H1 (cell line): ENCODE data around the gene REM2. TPM values are rescaled to one million over a fixed set of nuclear protein-coding genes. Genes with fewer than 3 reads are reported as not detected.

Experiments used
- BRCA1 ChIP-seq: IDR thresholded peaks from 2 replicates; pipeline ENCODE4 v1.6.1; 2012; ENCODE audit warnings: low read depth, low read length, improper control_type of control experiment
- GTF2F1 ChIP-seq: IDR thresholded peaks from 2 replicates; pipeline ENCODE4 v1.6.1; 2012; ENCODE audit warnings: low read depth, low read length, improper control_type of control experiment, borderline replicate concordance
- TAF7 ChIP-seq: optimal IDR thresholded peaks from 2 replicates; pipeline ENCODE3; 2011; ENCODE audit warnings: low read depth, mild to moderate bottlenecking, inconsistent platforms, low read length, moderate library complexity, borderline replicate concordance
- polyA plus RNA-seq, 7 experiments: library from polyadenylated mRNA; depleted of rRNA in 3 of 7; stranded (reverse) in 5 of 7; unstranded in 2 of 7; fragments of >200 nt in 5 of 7; fragments of 200-250 nt in 2 of 7; gene quantifications; 1 replicate in 5 of 7; 2 replicates in 1 of 7; 4 replicates in 1 of 7; pipeline versions ENCODE4 v1.2.1 to v1.2.3, GENCODE V29; 2011 to 2013; ENCODE audit warnings: missing spikeins in 2 of 7, mixed read lengths in 2 of 7
- total RNA-seq: library from RNA; stranded (reverse); fragmentation: NEBNext Ultra II Directional; extraction: Animal tissue kit (Norgen Biotek cat#: 25700); gene quantifications from 2 replicates; pipeline ENCODE4 v1.2.1, GENCODE V29; 2021
- TF ChIP-seq, protein P1 (sequence below): IDR thresholded peaks from 2 replicates; pipeline ENCODE4 v1.6.1; 2011; ENCODE audit warnings: low read length, improper control_type of control experiment

Gene REM2
- total and polyA plus RNA-seq, 2 of the 8 experiments (the other 6 are each of a cell fraction or from before 2014, with no cell fraction given): 1.00 to 1.1 TPM

DNA sequence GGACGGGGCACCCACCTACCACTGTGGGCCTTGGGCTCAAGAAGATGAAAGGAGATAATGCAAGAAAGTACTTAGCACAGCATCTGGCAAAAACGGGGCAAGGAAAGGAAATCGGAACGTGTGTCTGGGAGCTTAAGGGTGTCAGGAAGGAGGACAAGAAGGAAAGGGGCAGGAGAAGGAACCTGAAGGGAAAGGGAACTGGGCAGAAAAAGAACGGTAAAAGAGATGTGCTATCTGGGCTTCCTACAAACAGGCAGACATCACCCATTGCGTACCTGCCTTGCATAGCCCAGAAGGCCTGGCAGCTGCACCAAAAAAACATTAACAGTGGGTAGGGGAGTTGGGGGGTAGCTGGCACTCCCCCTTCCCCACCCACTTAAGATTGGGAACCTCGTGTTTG, 958 bp upstream of the REM2 start (continued):
- TF ChIP-seq GTF2F1 (no peak), TAF7 (no peak), BRCA1 (no peak)
- TF ChIP-seq, protein P1, sequence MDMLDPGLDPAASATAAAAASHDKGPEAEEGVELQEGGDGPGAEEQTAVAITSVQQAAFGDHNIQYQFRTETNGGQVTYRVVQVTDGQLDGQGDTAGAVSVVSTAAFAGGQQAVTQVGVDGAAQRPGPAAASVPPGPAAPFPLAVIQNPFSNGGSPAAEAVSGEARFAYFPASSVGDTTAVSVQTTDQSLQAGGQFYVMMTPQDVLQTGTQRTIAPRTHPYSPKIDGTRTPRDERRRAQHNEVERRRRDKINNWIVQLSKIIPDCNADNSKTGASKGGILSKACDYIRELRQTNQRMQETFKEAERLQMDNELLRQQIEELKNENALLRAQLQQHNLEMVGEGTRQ: no peak
- TF ChIP-seq, all 59 proteins: peak for 0
